GM12875 (cell line): ENCODE data around the gene TMED8.

Source experiments
- H3K4me3 ChIP-seq: one replicate; pipeline ENCODE4 v1.5.1; 2011; ENCODE audit warnings: low read depth, low read length, control low read depth
- TF ChIP-seq, protein P1 (sequence below): IDR thresholded peaks from 2 replicates; pipeline ENCODE4 v1.5.1; 2011; ENCODE audit warnings: low read depth, mild to moderate bottlenecking, control low read depth, inconsistent platforms, low read length, moderate library complexity, borderline replicate concordance; ENCODE audit not compliant: insufficient read depth

Gene TMED8

GRCh38 chr14:77378701-77379100, 1.8 kb upstream of the TMED8 start:
- TF ChIP-seq, protein P1, sequence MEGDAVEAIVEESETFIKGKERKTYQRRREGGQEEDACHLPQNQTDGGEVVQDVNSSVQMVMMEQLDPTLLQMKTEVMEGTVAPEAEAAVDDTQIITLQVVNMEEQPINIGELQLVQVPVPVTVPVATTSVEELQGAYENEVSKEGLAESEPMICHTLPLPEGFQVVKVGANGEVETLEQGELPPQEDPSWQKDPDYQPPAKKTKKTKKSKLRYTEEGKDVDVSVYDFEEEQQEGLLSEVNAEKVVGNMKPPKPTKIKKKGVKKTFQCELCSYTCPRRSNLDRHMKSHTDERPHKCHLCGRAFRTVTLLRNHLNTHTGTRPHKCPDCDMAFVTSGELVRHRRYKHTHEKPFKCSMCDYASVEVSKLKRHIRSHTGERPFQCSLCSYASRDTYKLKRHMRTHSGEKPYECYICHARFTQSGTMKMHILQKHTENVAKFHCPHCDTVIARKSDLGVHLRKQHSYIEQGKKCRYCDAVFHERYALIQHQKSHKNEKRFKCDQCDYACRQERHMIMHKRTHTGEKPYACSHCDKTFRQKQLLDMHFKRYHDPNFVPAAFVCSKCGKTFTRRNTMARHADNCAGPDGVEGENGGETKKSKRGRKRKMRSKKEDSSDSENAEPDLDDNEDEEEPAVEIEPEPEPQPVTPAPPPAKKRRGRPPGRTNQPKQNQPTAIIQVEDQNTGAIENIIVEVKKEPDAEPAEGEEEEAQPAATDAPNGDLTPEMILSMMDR = no peak
- H3K4me3 ChIP-seq = no peak overlapping the region

DNA sequence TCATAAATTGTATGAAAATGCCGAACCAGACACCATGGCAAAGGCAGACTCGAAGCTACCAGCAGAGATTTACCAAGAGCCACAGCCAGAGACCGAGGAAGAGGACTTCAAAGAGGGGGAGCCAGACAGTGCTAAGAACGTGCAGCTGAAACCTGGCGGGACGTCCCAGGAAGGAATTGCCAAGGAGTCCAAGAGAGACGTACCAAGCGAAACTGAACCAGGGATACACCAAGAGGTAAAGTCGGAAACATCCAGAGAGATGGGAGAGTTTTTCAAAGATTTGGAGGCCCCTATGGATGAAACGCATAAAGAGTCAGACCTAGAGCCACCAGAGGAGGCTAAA, 579 bp upstream of the TMED8 start:
- TF ChIP-seq, protein P1 = no peak
- H3K4me3 ChIP-seq = peak overlapping the region; percentile 81

- TF ChIP-seq, protein P1 = no peak
- peak overlapping the region; percentile 81 for H3K4me3 ChIP-seq
Observed at GRCh38 chr14:77375973-77376770, 722 bp downstream of the TMED8 start.

DNA sequence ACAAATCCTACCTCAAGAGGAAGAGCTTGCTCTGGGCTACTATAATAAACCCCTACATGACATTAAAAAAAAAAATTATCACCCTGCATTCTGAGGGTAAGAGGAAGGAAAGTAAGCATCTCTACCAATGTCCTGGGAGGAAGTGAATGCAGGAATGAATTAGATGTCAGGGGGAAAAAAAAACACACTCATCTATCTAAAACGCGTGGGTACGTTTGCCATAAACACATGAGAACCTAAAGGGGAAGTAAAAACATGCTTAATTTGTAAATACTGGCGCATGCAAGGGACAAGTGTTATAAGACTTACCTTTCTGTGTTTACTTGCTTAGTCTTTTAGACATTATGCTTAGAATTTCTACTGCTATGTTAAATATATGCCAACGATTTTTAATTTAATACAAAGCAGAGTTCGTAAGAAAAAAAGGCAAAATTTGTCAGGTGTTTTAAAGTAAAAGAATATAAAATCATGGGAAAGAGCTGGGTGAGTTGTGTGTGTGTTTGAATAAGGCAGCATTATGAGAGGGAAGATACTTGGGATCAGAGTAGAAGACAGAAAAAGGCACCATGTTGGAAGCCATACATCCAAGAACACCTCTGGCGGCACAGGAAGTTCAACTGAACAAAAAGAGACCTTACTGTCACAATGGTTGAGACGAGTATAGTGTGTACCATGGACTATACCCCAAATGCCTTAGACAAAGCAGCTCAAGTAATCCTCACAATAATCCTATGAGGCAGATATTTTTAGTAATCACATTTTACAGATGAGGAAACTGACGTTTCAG, 1.5 kb downstream of the TMED8 start:
- TF ChIP-seq, protein P1 = no peak
- H3K4me3 ChIP-seq = peak overlapping the region; percentile 81

DNA sequence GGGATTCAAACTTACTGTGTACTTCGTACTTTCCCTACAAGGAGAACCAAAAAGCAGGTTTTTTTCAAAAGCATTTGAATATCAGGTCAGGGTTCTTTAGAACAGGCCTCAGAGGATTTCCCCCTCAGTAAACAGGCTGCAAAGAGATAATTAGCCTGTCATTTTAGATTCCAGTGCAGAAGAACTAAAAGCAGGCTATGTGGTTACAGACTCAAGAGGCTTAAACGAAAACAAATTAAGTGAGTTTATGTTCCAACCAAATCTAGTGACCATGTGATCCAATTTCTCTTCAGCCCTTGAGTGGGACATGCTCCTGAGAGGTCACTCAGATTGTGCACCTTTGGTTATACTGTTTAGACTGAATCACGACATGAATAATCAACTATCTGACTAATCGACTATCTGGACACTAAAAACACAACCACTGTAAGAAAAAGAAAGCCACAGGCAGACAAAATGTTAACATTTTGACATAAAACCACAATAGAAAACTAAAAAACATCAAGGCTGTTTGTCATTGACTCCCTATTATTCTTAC, 4.5 kb downstream of the TMED8 start:
- TF ChIP-seq, protein P1 = no peak
- H3K4me3 ChIP-seq = peak overlapping the region; percentile 38

GRCh38 chr14:77369285-77369684, 7.6 kb downstream of the TMED8 start:
- no peak overlapping the region for H3K4me3 ChIP-seq
- TF ChIP-seq, protein P1 = no peak
